Transverse colon (tissue), 4 donors: ENCODE results near the gene MED31. TPM values are rescaled to one million over a fixed set of nuclear protein-coding genes. Genes with fewer than 3 reads are reported as not detected.

ENCODE experiments used
- DNase-seq: peaks from one replicate; pipeline ENCODE4 v3.0.0-alpha.2; 2019
- H3K27ac ChIP-seq, 4 donors: fragments of 200-600 bp; sonication (generic); 2 replicates each; pipeline ENCODE4 v1.5.1; 2016 to 2018; ENCODE audit warnings: inconsistent platforms in 4 of 4
- H3K27me3 ChIP-seq: fragments of 200-600 bp; sonication (generic); 2 replicates; pipeline ENCODE4 v1.5.1; 2017; ENCODE audit warnings: inconsistent platforms
- H3K36me3 ChIP-seq, 4 donors: fragments of 200-600 bp; sonication (generic); 2 replicates each; pipeline ENCODE4 v1.5.1; 2017 to 2019; ENCODE audit warnings: inconsistent platforms in 4 of 4
- H3K4me1 ChIP-seq, 4 donors: fragments of 200-600 bp; sonication (generic); 2 replicates each; pipeline ENCODE4 v1.5.1; 2017 to 2020; ENCODE audit warnings: inconsistent platforms in 4 of 4
- H3K4me3 ChIP-seq, 4 donors: fragments of 200-600 bp; sonication (generic); 1 replicate in 1 of 4; 2 replicates in 3 of 4; pipeline versions ENCODE4 v1.5.1 to v1.6.1; 2017 to 2019; ENCODE audit warnings: inconsistent platforms in 4 of 4
- H3K9me3 ChIP-seq, 2 donors: fragments of 200-600 bp; sonication (generic); 2 replicates each; pipeline ENCODE4 v1.5.1; 2017 to 2019; ENCODE audit warnings: inconsistent platforms in 2 of 2
- EP300 ChIP-seq: sonication (generic); formaldehyde crosslinking; IDR thresholded peaks from one replicate; pipeline ENCODE4 v1.6.1; 2017; ENCODE audit warnings: antibody characterized with exemption, low read depth
- POLR2A ChIP-seq: fragments of 450-650 bp; IDR thresholded peaks from one replicate; pipeline ENCODE4 v1.6.1; 2016; ENCODE audit warnings: antibody characterized with exemption, mild to moderate bottlenecking, moderate library complexity
- POLR2AphosphoS5 ChIP-seq, 3 donors: sonication (generic); formaldehyde crosslinking; IDR thresholded peaks; one replicate each; pipeline ENCODE4 v1.6.1; 2016; ENCODE audit warnings: antibody characterized with exemption in 3 of 3
- WGBS, 2 donors: methylation state at CpG; one replicate each; pipeline ENCODE4 v1.1.5; 2018; ENCODE audit warnings: low coverage in 1 of 2; 5-methylcytosine and 5-hydroxymethylcytosine counted together
- in situ Hi-C, 4 donors: fragments of 200-750 bp; cut with MboI; loops; one replicate each; pipeline versions ENCODE4 v1.15.0 to v1.15.1; 2017; ENCODE audit warnings: low sequenced_read_pairs in 3 of 4, low pct_ligation_motif_present in 1 of 4, low pct_unique_long_range_greater_than_20kb in 1 of 4
- intact Hi-C: fragments of 100-400 bp; cut with DNase I; formaldehyde crosslinking; loops from one replicate; pipeline ENCODE4 v1.15.1; 2023; ENCODE audit warnings: low total_unique reads
- total RNA-seq, 4 donors: library from RNA; depleted of rRNA; stranded (reverse); fragments of >200 nt; gene quantifications; one replicate each; pipeline ENCODE4 v1.1.0, GENCODE V29; 2016
- TF ChIP-seq, protein P1 (sequence below), 5 experiments: fragments of 200-600 bp in 3 of 5; fragments of 450-650 bp in 2 of 5; sonication (generic) in 3 of 5; IDR thresholded peaks; 1 replicate in 2 of 5; 2 replicates in 3 of 5; pipeline ENCODE4 v1.5.1; 2016 to 2017; ENCODE audit warnings: antibody characterized with exemption in 5 of 5, inconsistent platforms in 3 of 5, mild to moderate bottlenecking in 2 of 5, moderate library complexity in 1 of 5

Gene MED31
- total RNA-seq, 4 donors from 2014 or later, result 1.2 to 36.3 (median 5.9) TPM

DNA sequence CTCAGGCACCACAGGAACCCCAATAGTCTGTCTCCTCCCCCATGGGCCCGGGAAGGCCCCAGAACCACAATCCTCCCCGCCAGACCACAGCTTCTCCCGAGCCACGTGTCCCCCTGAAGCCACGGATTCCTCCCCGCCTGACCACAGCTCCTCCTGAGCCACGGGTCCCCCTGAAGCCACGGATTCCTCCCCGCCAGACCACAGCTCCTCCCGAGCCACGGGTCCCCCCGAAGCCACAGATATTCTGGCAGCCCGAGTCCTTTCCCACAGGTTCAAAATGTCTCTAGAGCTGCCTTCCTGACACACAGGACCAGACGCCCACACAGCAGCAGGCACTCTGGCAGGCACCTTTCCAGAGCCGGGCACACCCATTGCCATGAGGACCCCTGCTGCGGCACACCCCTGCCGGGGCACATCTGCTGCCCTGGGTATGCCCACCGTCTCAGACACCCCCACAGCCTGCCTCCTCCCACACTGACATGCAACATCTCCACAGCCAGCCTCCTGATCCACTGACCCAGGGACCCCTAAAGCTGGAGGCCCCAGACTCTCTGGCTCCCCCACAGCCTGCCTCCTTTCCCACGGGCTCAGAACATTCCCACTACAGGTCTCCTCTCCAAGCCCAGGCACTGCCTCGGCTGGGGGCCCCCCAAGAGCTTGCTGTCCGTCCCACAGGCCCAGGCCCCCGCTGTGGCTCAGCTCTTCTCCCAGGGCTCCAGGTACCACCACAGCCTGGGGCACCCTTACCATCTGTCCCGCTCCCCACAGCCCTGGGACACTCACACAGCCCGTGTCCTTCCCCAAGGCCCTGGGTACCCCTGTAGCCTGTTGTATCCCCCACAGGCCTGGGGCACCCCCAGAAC is 13.1 kb downstream of the MED31 start:
- intact Hi-C loops (loop anchor here (5.0 kb wide), 1 partner anchor 1556 kb away; no protein-coding TSS in a partner anchor), in situ Hi-C loops (loop anchor here (25.0 kb wide), 2 partner anchors 176 to 374 kb away; partner anchors contain the start of genes BCL6B (in 1 of the 4) and RNASEK (in 1 of the 4))
- no peak overlapping the region for H3K4me3 ChIP-seq
- TF ChIP-seq POLR2A (no peak), POLR2AphosphoS5 (IDR thresholded peaks at IDR 0.05) (no peak), EP300 (no peak)
- TF ChIP-seq, protein P1, sequence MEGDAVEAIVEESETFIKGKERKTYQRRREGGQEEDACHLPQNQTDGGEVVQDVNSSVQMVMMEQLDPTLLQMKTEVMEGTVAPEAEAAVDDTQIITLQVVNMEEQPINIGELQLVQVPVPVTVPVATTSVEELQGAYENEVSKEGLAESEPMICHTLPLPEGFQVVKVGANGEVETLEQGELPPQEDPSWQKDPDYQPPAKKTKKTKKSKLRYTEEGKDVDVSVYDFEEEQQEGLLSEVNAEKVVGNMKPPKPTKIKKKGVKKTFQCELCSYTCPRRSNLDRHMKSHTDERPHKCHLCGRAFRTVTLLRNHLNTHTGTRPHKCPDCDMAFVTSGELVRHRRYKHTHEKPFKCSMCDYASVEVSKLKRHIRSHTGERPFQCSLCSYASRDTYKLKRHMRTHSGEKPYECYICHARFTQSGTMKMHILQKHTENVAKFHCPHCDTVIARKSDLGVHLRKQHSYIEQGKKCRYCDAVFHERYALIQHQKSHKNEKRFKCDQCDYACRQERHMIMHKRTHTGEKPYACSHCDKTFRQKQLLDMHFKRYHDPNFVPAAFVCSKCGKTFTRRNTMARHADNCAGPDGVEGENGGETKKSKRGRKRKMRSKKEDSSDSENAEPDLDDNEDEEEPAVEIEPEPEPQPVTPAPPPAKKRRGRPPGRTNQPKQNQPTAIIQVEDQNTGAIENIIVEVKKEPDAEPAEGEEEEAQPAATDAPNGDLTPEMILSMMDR (IDR thresholded peaks at IDR 0.05), result no peak
- no peaks in the 10 kb centered on the region for H3K9me3 ChIP-seq
- WGBS, 2 donors, result 70 to 80% methylated on average over 3 to 23 of the region's 24 CpGs
- no peak for DNase-seq
- H3K4me1 ChIP-seq, result peaks cover 20 to 33% (median 30%) of the 10 kb centered on the region in 4 donors
- no peaks in the 10 kb centered on the region for H3K27me3 ChIP-seq
- H3K36me3 ChIP-seq, result peaks cover 0 to 5% (median under 1%) of the 10 kb centered on the region in 4 donors
- H3K27ac ChIP-seq, result no peak overlapping the region

DNA sequence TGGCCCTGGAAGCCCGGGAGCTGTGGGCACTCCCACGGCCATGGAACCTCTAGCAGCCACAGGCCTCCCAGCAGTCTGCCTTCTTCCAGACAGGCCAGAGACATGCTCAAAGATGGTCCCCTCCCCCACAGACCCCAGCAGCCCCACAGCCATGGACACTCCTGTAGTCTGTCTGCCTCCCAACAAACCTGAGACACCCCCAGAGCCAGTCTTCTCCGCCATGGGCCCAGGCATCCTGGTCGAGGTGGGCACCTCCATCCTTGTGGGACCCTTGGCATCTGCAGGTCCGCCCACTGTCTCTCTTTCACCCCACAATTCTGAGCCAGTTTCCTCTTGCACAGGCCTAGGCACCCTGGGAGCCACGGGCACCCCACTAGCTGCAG is 14.0 kb downstream of the MED31 start:
- H3K36me3 ChIP-seq, result peaks cover 0 to 13% (median 2%) of the 10 kb centered on the region in 4 donors
- H3K27ac ChIP-seq, result no peak overlapping the region
- no peaks in the 10 kb centered on the region for H3K27me3 ChIP-seq
- TF ChIP-seq EP300 (no peak), POLR2AphosphoS5 (IDR thresholded peaks at IDR 0.05) (no peak), POLR2A (no peak)
- TF ChIP-seq, protein P1 (IDR thresholded peaks at IDR 0.05), result no peak
- no peak overlapping the region for H3K4me3 ChIP-seq
- in situ Hi-C loops, result loop anchor here (25.0 kb wide), 2 partner anchors 175 to 375 kb away; partner anchors contain the start of genes BCL6B (in 1 of the 4) and RNASEK (in 1 of the 4)
- H3K4me1 ChIP-seq, result peaks cover 20 to 29% (median 28%) of the 10 kb centered on the region in 4 donors
- DNase-seq, result no peak
- 89% methylated on average over 6 of the region's 6 CpGs; no CpG with 5 or more reads in 1 of the 2 donors for WGBS, 2 donors
- intact Hi-C loops, result loop anchor here (5.0 kb wide), 1 partner anchor 1555 kb away; no protein-coding TSS in a partner anchor
- H3K9me3 ChIP-seq, result no peaks in the 10 kb centered on the region

- TF ChIP-seq POLR2A (no peak), EP300 (no peak), POLR2AphosphoS5 (IDR thresholded peaks at IDR 0.05) (no peak)
- TF ChIP-seq, protein P1 (IDR thresholded peaks at IDR 0.05), result no peak
- H3K36me3 ChIP-seq, result peaks cover 0 to 20% (median 5%) of the 10 kb centered on the region in 4 donors
- H3K9me3 ChIP-seq, result no peaks in the 10 kb centered on the region
- intact Hi-C loops (loop anchor here (5.0 kb wide), 1 partner anchor 1555 kb away; no protein-coding TSS in a partner anchor), in situ Hi-C loops (loop anchor here (25.0 kb wide), 2 partner anchors 175 to 375 kb away; partner anchors contain the start of genes BCL6B (in 1 of the 4) and RNASEK (in 1 of the 4))
- 94 to 100% methylated on average over 2 to 17 of the region's 17 CpGs for WGBS, 2 donors
- no peak overlapping the region for H3K4me3 ChIP-seq
- H3K27me3 ChIP-seq, result no peaks in the 10 kb centered on the region
- no peak for DNase-seq
- H3K4me1 ChIP-seq, result peaks cover 17 to 23% (median 22%) of the 10 kb centered on the region in 4 donors
- H3K27ac ChIP-seq, result no peak overlapping the region
These were observed 14.6 kb downstream of the MED31 start for GRCh38 chr17:6636616-6637457.
